CD14-positive monocyte (primary cell): Measurements from ENCODE around the gene MYADML2. TPM values are rescaled to one million over a fixed set of nuclear protein-coding genes. Genes with fewer than 3 reads are reported as not detected.
A peak's percentile ranks its signal among the peaks of the same experiment; 100 is the strongest.

Experiments used
- DNase-seq, 3 donors: peaks; one replicate each; pipeline ENCODE4 v3.0.0-alpha.2; 2011 to 2022
- H2AFZ ChIP-seq: 2 replicates; pipeline ENCODE4 v1.6.0; 2012; ENCODE audit warnings: mild to moderate bottlenecking, low read depth, low read length, inconsistent platforms; ENCODE audit not compliant: insufficient read depth, poor library complexity, severe bottlenecking
- H3K27ac ChIP-seq, 2 donors: 1 replicate in 1 of 2; 2 replicates in 1 of 2; pipeline ENCODE4 v1.5.1; 2012 to 2013; ENCODE audit warnings: low read length in 2 of 2, control low read depth in 1 of 2, inconsistent platforms in 1 of 2, low read depth in 1 of 2, mild to moderate bottlenecking in 1 of 2
- H3K27me3 ChIP-seq, 2 donors: one replicate each; pipeline versions ENCODE4 v1.6.0 to v1.6.1; 2011 to 2013; ENCODE audit warnings: low read length in 2 of 2; ENCODE audit not compliant: control insufficient read depth in 2 of 2, insufficient read depth in 2 of 2
- H3K36me3 ChIP-seq, 2 donors: replicated peaks in 1 of 2; 1 replicate in 1 of 2; 2 replicates in 1 of 2; pipeline versions ENCODE4 v1.5.1 to v1.6.1; 2012 to 2013; ENCODE audit warnings: low read length in 2 of 2, control low read depth in 1 of 2, inconsistent platforms in 1 of 2, mild to moderate bottlenecking in 1 of 2; ENCODE audit not compliant: insufficient read depth in 2 of 2, control insufficient read depth in 1 of 2
- H3K4me1 ChIP-seq, 2 donors: 1 replicate in 1 of 2; 2 replicates in 1 of 2; pipeline versions ENCODE4 v1.5.1 to v1.6.1; 2012 to 2013; ENCODE audit warnings: low read length in 2 of 2, control low read depth in 1 of 2, inconsistent platforms in 1 of 2, mild to moderate bottlenecking in 1 of 2, moderate library complexity in 1 of 2; ENCODE audit not compliant: insufficient read depth in 2 of 2, control insufficient read depth in 1 of 2
- H3K4me2 ChIP-seq: replicated peaks from 2 replicates; pipeline ENCODE3; 2012; ENCODE audit warnings: low read length, moderate library complexity, mild to moderate bottlenecking; ENCODE audit not compliant: poor library complexity, severe bottlenecking; ENCODE audit errors: extremely low read depth
- H3K4me3 ChIP-seq, 3 experiments: fragments of 200-600 bp in 1 of 3; sonication (generic) in 1 of 3; replicated peaks in 1 of 3; 1 replicate in 2 of 3; 2 replicates in 1 of 3; pipeline ENCODE4 v1.5.1; 2011 to 2013; ENCODE audit warnings: low read length in 3 of 3, mild to moderate bottlenecking in 3 of 3, control low read depth in 2 of 3, low read depth in 2 of 3, inconsistent platforms in 1 of 3, moderate library complexity in 1 of 3
- H3K79me2 ChIP-seq: 2 replicates; pipeline ENCODE4 v1.6.0; 2012; ENCODE audit warnings: mild to moderate bottlenecking, control low read depth, inconsistent platforms, low read length, moderate library complexity; ENCODE audit not compliant: insufficient read depth
- H3K9ac ChIP-seq: 2 replicates; pipeline ENCODE4 v1.6.0; 2017; ENCODE audit warnings: low read length, mild to moderate bottlenecking; ENCODE audit not compliant: insufficient read depth, poor library complexity, severe bottlenecking
- H3K9me3 ChIP-seq, 2 donors: replicated peaks in 1 of 2; 1 replicate in 1 of 2; 2 replicates in 1 of 2; pipeline versions ENCODE4 v1.5.1 to v1.6.1; 2012 to 2013; ENCODE audit warnings: low read length in 2 of 2, control low read depth in 1 of 2; ENCODE audit not compliant: control insufficient read depth in 1 of 2, insufficient read depth in 1 of 2
- H4K20me1 ChIP-seq: 2 replicates; pipeline ENCODE4 v1.6.0; 2012; ENCODE audit warnings: mild to moderate bottlenecking, low read length, control low read depth, moderate library complexity; ENCODE audit not compliant: insufficient read depth
- H3K27ac Mint-ChIP-seq, 7 donors: one replicate each; pipeline ENCODE4 v1.8.0; 2020; ENCODE audit warnings: mild to moderate bottlenecking in 7 of 7, mixed read lengths in 7 of 7, moderate library complexity in 6 of 7, inconsistent platforms in 2 of 7
- H3K27me3 Mint-ChIP-seq, 3 donors: one replicate each; pipeline ENCODE4 v1.8.0; 2021 to 2022; ENCODE audit warnings: low read depth in 3 of 3, mild to moderate bottlenecking in 3 of 3, mixed read lengths in 3 of 3, moderate library complexity in 3 of 3, inconsistent platforms in 1 of 3
- H3K36me3 Mint-ChIP-seq, 2 donors: one replicate each; pipeline ENCODE4 v1.8.0; 2020; ENCODE audit warnings: mixed read lengths in 2 of 2, inconsistent platforms in 1 of 2, mild to moderate bottlenecking in 1 of 2
- H3K4me1 Mint-ChIP-seq: one replicate; pipeline ENCODE4 v1.8.0; 2020; ENCODE audit warnings: mild to moderate bottlenecking, mixed read lengths
- H3K4me3 Mint-ChIP-seq, 2 donors: one replicate each; pipeline ENCODE4 v1.8.0; 2020; ENCODE audit warnings: mild to moderate bottlenecking in 2 of 2, mixed read lengths in 2 of 2, moderate library complexity in 1 of 2
- H3K9me3 Mint-ChIP-seq, 7 donors: one replicate each; pipeline ENCODE4 v1.8.0; 2020 to 2022; ENCODE audit warnings: mixed read lengths in 7 of 7, mild to moderate bottlenecking in 6 of 7, moderate library complexity in 6 of 7, inconsistent platforms in 2 of 7
- CTCF ChIP-seq: fragments of 200-600 bp; IDR thresholded peaks from one replicate; pipeline ENCODE4 v1.8.0; 2022; ENCODE audit warnings: antibody characterized with exemption, mild to moderate bottlenecking
- WGBS: methylation state at CpG from one replicate; pipeline ENCODE4 v1.1.5; 2013; ENCODE audit warnings: missing lambda C conversion rate; ENCODE audit not compliant: insufficient coverage; 5-methylcytosine and 5-hydroxymethylcytosine counted together
- intact Hi-C, 2 donors: fragments of 100-400 bp; cut with micrococcal nuclease; formaldehyde crosslinking; loops; one replicate each; pipeline versions ENCODE4 v1.15.0 to v1.15.1; 2023
- polyA plus RNA-seq, 3 donors: library from polyadenylated mRNA; depleted of rRNA in 1 of 3; unstranded in 2 of 3; stranded (reverse) in 1 of 3; fragments of 300-500 nt in 2 of 3; fragments of >200 nt in 1 of 3; fragmentation: Illumina TruSeq in 2 of 3; gene quantifications; 1 replicate in 2 of 3; 2 replicates in 1 of 3; pipeline ENCODE4 v1.2.3, GENCODE V29; 2012 to 2021

Gene MYADML2
- polyA plus RNA-seq, 3 donors = not detected

- peaks cover 0 to 6% of the 10 kb centered on the region in 2 donors for H3K36me3 Mint-ChIP-seq
- intact Hi-C loops = loop anchor here in 1 of 2 donors (2.0 kb wide), 1 partner anchor 65 kb away; the partner anchor contains the start of genes CENPX and LRRC45
- H2AFZ ChIP-seq = no peak overlapping the region
- TF ChIP-seq CTCF = no peak
- H3K9me3 Mint-ChIP-seq = peaks cover 0 to 13% (median 5%) of the 10 kb centered on the region in 7 donors
- no peaks in the 10 kb centered on the region for H3K36me3 ChIP-seq
- H3K9ac ChIP-seq = no peak overlapping the region
- H3K27ac ChIP-seq = no peak overlapping the region
- H3K4me3 Mint-ChIP-seq = peak overlapping the region in 1 of 2 donors; percentile 82
- no peaks in the 10 kb centered on the region for H4K20me1 ChIP-seq
- H3K4me3 ChIP-seq = no peak overlapping the region
- WGBS = 97% methylated on average over 11 of the region's 19 CpGs
- peaks cover 5% of the 10 kb centered on the region for H3K4me1 Mint-ChIP-seq
- H3K27ac Mint-ChIP-seq = no peak overlapping the region
- DNase-seq = peak in 1 of 3 donors; percentile 4
- no peak overlapping the region for H3K4me2 ChIP-seq
- H3K9me3 ChIP-seq = peaks cover 0 to 5% of the 10 kb centered on the region in 2 donors
- H3K4me1 ChIP-seq = peaks cover 10 to 19% of the 10 kb centered on the region in 2 donors
- peaks cover 25 to 55% (median 32%) of the 10 kb centered on the region in 3 donors for H3K27me3 Mint-ChIP-seq
- no peaks in the 10 kb centered on the region for H3K79me2 ChIP-seq
- peaks cover 22 to 37% of the 10 kb centered on the region in 2 donors for H3K27me3 ChIP-seq
These were observed 10.8 kb upstream of the MYADML2 start for GRCh38 chr17:81957691-81958432.

GRCh38 chr17:81956607-81957589 is 9.9 kb upstream of the MYADML2 start:
- Histone ChIP-seq H3K36me3 (no peaks in the 10 kb centered on the region), H3K9me3 (no peaks in the 10 kb centered on the region), H3K4me1 (peaks cover 13 to 19% of the 10 kb centered on the region in 2 donors), H3K27ac (no peak overlapping the region), H2AFZ (no peak overlapping the region), H3K79me2 (no peaks in the 10 kb centered on the region), H3K9ac (no peak overlapping the region), H3K27me3 (peaks cover 18 to 27% of the 10 kb centered on the region in 2 donors), H3K4me2 (no peak overlapping the region), H3K4me3 (no peak overlapping the region), H4K20me1 (no peaks in the 10 kb centered on the region)
- H3K36me3 Mint-ChIP-seq = peaks cover 0 to 3% of the 10 kb centered on the region in 2 donors
- no peak for TF ChIP-seq CTCF
- H3K4me1 Mint-ChIP-seq = peaks cover 3% of the 10 kb centered on the region
- H3K4me3 Mint-ChIP-seq = no peak overlapping the region
- H3K9me3 Mint-ChIP-seq = peaks cover 0 to 7% (median 5%) of the 10 kb centered on the region in 7 donors
- H3K27ac Mint-ChIP-seq = peak overlapping the region in 1 of 7 donors; percentile 17
- intact Hi-C loops = no loop called here
- peak in 1 of 3 donors; percentile 3 for DNase-seq
- WGBS = 95% methylated on average over 41 of the region's 45 CpGs
- H3K27me3 Mint-ChIP-seq = peaks cover 17 to 47% (median 24%) of the 10 kb centered on the region in 3 donors
